Tibial nerve (tissue), 4 donors: ENCODE results near the gene ACP3.
"Not testable (repeated sequence)": the region's sequence is repeated elsewhere in the genome, so short reads cannot be mapped to it uniquely, and the experiment has no call there.

Experiments
- EP300 ChIP-seq, 2 donors: sonication (generic); formaldehyde crosslinking; IDR thresholded peaks; one replicate each; pipeline ENCODE4 v1.6.1; 2017; ENCODE audit warnings: antibody characterized with exemption in 2 of 2, mild to moderate bottlenecking in 1 of 2
- POLR2A ChIP-seq, 2 donors: fragments of 450-650 bp; IDR thresholded peaks; one replicate each; pipeline ENCODE4 v1.6.1; 2017; ENCODE audit warnings: antibody characterized with exemption in 2 of 2, mild to moderate bottlenecking in 2 of 2, moderate library complexity in 2 of 2
- TF ChIP-seq, protein P1 (sequence below), 5 experiments: fragments of 200-600 bp in 3 of 5; fragments of 450-650 bp in 2 of 5; sonication (generic) in 3 of 5; IDR thresholded peaks; one replicate each; pipeline ENCODE4 v1.5.1; 2016 to 2019; ENCODE audit warnings: antibody characterized with exemption in 5 of 5, mild to moderate bottlenecking in 3 of 5, moderate library complexity in 2 of 5

- TF ChIP-seq, protein P1, sequence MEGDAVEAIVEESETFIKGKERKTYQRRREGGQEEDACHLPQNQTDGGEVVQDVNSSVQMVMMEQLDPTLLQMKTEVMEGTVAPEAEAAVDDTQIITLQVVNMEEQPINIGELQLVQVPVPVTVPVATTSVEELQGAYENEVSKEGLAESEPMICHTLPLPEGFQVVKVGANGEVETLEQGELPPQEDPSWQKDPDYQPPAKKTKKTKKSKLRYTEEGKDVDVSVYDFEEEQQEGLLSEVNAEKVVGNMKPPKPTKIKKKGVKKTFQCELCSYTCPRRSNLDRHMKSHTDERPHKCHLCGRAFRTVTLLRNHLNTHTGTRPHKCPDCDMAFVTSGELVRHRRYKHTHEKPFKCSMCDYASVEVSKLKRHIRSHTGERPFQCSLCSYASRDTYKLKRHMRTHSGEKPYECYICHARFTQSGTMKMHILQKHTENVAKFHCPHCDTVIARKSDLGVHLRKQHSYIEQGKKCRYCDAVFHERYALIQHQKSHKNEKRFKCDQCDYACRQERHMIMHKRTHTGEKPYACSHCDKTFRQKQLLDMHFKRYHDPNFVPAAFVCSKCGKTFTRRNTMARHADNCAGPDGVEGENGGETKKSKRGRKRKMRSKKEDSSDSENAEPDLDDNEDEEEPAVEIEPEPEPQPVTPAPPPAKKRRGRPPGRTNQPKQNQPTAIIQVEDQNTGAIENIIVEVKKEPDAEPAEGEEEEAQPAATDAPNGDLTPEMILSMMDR (IDR thresholded peaks at IDR 0.05): not testable (repeated sequence)
- not testable (repeated sequence) for TF ChIP-seq EP300, POLR2A (IDR thresholded peaks at IDR 0.05)
Observed at GRCh38 chr3:132396776-132397175, 79.6 kb downstream of the ACP3 start.
